HG03354 (cell line): ENCODE data around the gene RBMS1.

Experiments used
- ATAC-seq: cut with Tn5 transposase; IDR thresholded peaks from one replicate; pipeline ENCODE4 v1.9.1; 2021; ENCODE audit warnings: mild to moderate bottlenecking; ENCODE audit not compliant: unreplicated experiment, poor library complexity, severe bottlenecking

Gene RBMS1

DNA sequence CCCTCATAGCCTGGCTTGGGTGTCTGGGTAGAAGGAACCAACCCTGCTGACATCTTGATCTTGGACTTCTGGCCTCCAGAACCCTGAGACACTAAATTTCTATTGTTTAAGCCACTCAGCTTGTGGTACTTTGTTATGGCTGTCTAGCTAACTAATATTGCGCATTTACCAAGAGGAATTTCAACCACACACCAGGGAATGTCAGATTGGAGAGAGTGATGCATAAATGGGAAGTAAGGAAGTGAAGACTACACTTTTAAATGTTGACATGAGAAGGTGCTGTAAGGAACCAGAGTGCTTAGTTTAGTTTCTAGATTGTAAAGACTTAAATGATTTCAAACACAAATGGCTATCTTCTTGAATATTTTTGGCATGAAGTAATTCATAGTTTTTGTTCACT lies 194.6 kb downstream of the RBMS1 start:
- no peak for ATAC-seq

DNA sequence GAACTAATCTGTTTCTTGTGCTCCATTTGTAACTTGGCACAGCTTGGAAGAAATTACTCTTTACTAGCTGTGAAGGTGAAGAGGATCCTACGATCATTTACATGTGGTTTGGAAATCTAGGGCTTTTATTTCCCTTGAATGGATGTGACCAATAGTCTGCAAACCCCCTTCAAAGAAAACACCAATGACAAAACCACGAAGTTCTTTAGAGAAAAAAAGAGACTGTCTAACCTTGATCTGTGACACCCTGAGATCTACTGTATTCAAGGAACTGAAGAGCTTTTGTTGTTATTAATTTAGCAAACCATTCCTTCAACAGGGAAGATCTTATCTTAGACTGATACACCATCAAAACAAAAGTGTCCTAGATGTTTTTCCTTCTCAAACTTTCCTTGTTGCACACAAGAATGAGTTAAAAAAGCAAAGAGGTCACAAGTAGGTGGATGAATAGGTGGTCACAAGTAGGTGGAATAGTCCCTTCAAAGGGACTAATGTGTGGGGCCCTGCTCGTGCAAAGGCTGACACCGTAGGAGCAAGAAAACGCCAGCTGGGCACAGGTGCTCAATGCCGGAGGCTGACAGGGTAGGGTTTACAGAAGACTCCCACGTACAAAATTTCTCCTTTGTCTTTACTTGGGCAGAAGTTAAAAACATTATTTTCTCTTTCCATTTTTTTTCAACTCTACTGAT lies 197.9 kb downstream of the RBMS1 start:
- no peak for ATAC-seq

- ATAC-seq, result no peak
Observed at GRCh38 chr2:160294889-160295288, 198.7 kb downstream of the RBMS1 start.

DNA sequence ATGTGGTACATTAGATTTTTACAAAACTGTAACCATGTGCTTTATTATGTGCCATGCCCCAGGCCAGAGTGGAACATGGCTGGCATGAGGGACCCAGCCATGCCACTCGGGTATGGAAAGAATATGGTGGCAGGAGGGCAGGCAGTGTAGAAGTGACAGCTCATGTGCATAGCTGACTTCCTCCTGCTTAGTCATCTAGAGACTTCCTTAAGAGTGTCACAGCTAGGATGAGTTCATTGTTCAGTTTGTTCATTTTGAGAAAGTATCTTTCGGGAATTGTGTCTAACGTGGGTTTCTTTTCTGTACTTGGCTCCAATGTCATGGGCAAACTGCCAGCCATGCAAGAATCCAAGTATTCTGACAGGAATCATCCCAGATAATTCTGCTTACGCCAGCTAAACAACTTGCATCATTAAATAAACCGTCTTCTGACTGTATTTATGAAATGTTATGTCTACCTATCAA lies 199.2 kb downstream of the RBMS1 start:
- peak; percentile 64 for ATAC-seq

DNA sequence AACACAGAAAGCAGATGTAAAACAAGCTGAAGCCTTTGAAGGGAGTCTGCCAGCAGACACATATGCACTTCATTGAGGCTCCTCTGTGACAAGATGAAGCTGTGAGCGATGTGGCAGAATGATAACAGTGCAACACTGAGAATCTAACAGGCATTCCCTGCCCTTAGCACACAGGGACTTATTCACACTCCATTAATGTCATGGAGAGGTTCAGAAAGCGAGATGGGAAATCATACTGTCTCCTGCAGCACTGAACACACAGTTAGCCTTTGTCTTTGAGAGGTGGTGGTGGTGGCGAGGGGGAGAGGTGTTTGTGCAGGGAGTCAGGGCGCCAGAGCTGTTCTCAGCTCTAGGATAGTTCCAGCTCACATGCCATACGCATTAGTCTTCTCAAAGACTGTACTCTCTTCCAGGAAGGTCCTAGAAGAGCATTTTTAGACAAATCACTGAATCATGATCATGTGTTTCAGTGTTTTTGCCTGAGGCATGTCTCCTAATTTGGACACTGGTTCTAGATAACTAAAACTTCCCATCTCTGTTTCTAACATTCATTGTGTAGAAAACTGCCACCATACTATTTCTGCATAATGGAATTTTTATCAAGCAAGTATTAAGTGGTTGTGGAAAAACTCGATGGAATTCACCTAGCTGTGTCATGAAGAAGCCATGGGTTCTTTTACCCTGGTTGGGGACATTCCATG lies 200.1 kb downstream of the RBMS1 start:
- no peak for ATAC-seq

- ATAC-seq, result no peak
Observed at GRCh38 chr2:160292225-160292624, 201.4 kb downstream of the RBMS1 start.

- no peak for ATAC-seq
Observed at GRCh38 chr2:160291382-160291781, 202.2 kb downstream of the RBMS1 start.

GRCh38 chr2:160290598-160290997 lies 203.0 kb downstream of the RBMS1 start:
- no peak for ATAC-seq

- no peak for ATAC-seq
Observed at GRCh38 chr2:160289831-160290230, 203.8 kb downstream of the RBMS1 start.

DNA sequence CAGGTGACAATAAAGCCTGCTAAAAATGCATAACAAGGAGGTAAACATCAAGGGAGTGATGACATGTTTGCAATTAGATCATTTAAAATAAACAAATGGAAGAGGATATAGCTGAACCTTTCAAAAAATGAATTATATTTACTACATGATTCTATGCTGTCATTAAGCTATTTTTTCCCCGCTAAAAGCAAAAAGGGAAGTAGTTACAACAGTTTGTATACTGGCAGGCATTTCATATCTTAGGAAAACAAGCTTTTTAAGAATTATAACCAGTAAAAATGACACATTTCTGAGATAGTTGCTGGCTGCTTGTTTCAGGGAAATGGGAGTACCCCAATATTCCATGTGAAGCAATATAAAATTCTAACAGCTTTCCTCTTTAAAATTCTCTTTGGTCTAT lies 204.5 kb downstream of the RBMS1 start:
- no peak for ATAC-seq

DNA sequence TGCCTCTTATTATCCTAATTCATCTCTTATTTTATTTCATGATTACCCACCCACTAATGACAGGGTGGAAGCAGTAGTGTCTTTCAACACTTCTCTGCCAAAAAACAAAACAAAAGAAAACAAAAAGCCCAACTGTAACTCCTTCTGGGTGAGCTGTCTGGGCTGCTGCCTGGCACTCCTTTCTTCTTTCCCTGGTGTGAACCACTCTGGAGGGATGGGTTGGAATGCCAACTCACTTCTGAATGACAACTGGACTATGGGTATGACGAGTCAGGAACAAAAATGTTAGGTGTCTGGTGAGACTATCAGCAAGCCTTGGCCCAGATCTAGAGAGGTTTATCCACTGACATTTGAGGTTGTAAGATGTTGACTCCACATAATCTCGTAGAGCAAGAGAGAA lies 205.3 kb downstream of the RBMS1 start:
- ATAC-seq, result no peak

DNA sequence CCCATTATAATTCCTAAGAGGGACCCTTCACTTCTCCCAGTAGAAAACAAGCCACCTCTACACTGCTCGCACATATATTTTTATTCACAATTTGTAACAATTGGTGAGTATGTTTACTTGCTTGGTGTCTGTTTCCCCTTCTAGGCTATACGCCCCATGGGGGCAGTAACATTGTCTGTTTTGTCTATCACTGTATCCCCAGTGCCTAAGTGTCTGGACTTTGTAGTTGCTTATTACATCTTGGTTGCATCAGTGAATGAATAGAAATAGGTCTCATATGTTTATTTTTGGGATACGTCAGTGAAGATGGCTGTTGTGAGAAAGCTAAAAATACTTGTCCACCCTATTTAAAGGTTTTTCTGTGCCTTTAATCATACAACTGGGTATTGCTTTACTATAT lies 206.1 kb downstream of the RBMS1 start:
- no peak for ATAC-seq

GRCh38 chr2:160286551-160286950 lies 207.1 kb downstream of the RBMS1 start:
- no peak for ATAC-seq

- ATAC-seq, result no peak
Observed at GRCh38 chr2:160283675-160284074, 209.9 kb downstream of the RBMS1 start.

GRCh38 chr2:160282063-160282580 lies 211.5 kb downstream of the RBMS1 start:
- no peak for ATAC-seq

GRCh38 chr2:160281213-160281612 lies 212.4 kb downstream of the RBMS1 start:
- ATAC-seq, result no peak

- ATAC-seq, result no peak
Observed at GRCh38 chr2:160279813-160280465, 213.7 kb downstream of the RBMS1 start.

DNA sequence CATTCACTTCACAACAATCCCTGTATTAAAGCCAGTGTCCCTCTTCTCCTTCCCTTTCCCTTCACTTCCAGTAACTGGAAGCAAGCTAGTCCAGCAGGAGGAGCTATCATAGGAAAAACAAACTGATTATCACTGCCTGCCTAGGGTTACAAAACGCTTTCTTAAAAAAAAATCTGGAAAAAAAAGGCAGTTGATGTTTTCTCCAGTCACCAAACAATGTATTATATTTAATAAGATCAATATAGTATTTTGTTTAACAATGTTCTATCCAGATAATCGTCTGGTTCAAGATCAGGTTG lies 214.8 kb downstream of the RBMS1 start:
- ATAC-seq, result no peak

DNA sequence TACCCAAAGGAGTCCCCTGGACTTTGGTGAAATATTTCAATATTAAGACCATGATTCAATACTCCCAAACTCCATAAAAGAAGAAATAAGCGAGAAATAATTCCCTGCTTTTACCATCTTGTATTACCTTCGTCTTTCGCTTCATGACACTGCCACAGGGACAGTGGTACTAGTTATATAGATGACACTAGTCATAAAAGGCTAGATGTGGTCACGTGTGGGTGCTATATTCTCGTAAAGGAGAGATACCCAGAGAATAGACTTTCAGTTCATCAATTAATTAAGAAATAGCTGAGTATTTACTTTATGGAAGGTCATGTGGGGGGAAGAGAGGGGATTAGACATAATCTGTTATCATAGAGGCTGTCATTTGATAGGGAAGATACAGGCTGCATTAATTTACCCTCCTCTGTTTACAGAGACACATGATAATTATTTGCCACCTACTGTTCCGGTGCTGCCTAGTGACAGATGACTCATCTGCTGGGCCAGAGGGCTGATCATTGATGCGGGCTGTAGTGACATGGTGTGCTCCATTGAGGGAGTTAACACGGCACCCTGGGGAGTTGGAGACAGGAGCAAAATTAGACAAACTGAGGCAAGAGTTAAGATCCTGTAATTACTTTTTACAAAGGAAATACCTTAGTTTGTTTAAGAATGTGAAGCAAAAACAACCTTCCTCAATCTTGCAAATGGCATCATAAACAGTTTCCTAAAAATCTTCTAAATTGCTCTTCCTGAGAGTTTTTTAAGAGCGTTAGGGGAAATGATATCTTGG lies 215.3 kb downstream of the RBMS1 start:
- peak; percentile 80 for ATAC-seq

DNA sequence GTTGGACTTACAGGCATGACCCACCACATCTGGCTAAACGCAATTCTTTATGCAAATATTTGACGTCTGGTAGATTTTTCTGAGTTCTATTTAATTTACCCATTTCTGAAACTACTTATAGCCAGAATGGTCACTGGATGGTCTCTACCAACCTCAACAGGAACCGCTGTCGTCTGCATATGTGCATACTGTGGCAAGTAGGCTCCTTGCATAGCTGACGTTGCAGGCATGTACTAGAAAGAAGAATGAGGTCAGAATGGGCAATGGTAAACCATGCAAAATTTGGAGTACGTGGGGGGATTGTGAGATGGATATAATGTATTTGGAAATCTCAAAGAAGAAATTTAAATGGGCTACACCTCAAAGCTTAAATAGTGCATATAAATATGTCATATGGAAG lies 216.5 kb downstream of the RBMS1 start:
- ATAC-seq, result no peak
